GM23248 (cell line): ENCODE measurements around the gene PTCD3. TPM values are rescaled to one million over a fixed set of nuclear protein-coding genes. Genes with fewer than 3 reads are reported as not detected.

Experiments
- DNase-seq: peaks from one replicate; pipeline ENCODE4 v3.0.0-alpha.2; 2015
- H2AFZ ChIP-seq: fragments of 200-600 bp; sonication (generic); 2 replicates; pipeline ENCODE4 v1.6.1; 2016; ENCODE audit warnings: antibody characterized with exemption
- H3F3A ChIP-seq: fragments of 200-600 bp; sonication (generic); 2 replicates; pipeline ENCODE4 v1.6.1; 2016; ENCODE audit warnings: mild to moderate bottlenecking, antibody characterized with exemption, mixed run types; ENCODE audit not compliant: insufficient read depth
- H3K27ac ChIP-seq: fragments of 200-600 bp; sonication (generic); 2 replicates; pipeline ENCODE4 v1.5.1; 2016; ENCODE audit warnings: mild to moderate bottlenecking
- H3K27me3 ChIP-seq: fragments of 200-600 bp; sonication (generic); replicated peaks from 2 replicates; pipeline ENCODE4 v1.6.1; 2016; ENCODE audit warnings: mild to moderate bottlenecking; ENCODE audit not compliant: insufficient read depth
- H3K36me3 ChIP-seq: fragments of 200-600 bp; sonication (generic); 2 replicates; pipeline ENCODE4 v1.6.1; 2016; ENCODE audit warnings: low read depth, mild to moderate bottlenecking
- H3K4me1 ChIP-seq: fragments of 200-600 bp; sonication (generic); 2 replicates; pipeline ENCODE4 v1.6.1; 2016; ENCODE audit warnings: mild to moderate bottlenecking; ENCODE audit not compliant: insufficient read depth
- H3K4me2 ChIP-seq: fragments of 200-600 bp; sonication (generic); one replicate; pipeline ENCODE4 v1.6.1; 2016; ENCODE audit warnings: mild to moderate bottlenecking; ENCODE audit not compliant: unreplicated experiment
- H3K4me3 ChIP-seq: fragments of 200-600 bp; sonication (generic); 2 replicates; pipeline ENCODE4 v1.5.1; 2016; ENCODE audit warnings: mild to moderate bottlenecking
- H3K79me2 ChIP-seq: fragments of 200-600 bp; sonication (generic); 2 replicates; pipeline ENCODE4 v1.6.1; 2016; ENCODE audit warnings: mild to moderate bottlenecking; ENCODE audit not compliant: insufficient read depth
- H3K9ac ChIP-seq: fragments of 200-600 bp; sonication (generic); 2 replicates; pipeline ENCODE4 v1.6.1; 2016; ENCODE audit warnings: mild to moderate bottlenecking
- H3K9me2 ChIP-seq: fragments of 200-600 bp; sonication (generic); 2 replicates; pipeline ENCODE4 v1.6.1; 2016; ENCODE audit warnings: mixed run types, mild to moderate bottlenecking, moderate library complexity; ENCODE audit not compliant: insufficient read depth
- H3K9me3 ChIP-seq: fragments of 200-600 bp; sonication (generic); one replicate; pipeline ENCODE4 v1.6.1; 2017; ENCODE audit warnings: low read depth
- H4K20me1 ChIP-seq: fragments of 200-600 bp; sonication (generic); 2 replicates; pipeline ENCODE4 v1.6.0; 2016; ENCODE audit not compliant: insufficient read depth
- EZH2 ChIP-seq: fragments of 200-600 bp; sonication (generic); IDR thresholded peaks from 2 replicates; pipeline ENCODE4 v1.6.1; 2018; ENCODE audit warnings: antibody characterized with exemption, mild to moderate bottlenecking; ENCODE audit not compliant: insufficient read depth, poor library complexity, severe bottlenecking
- EZH2phosphoT487 ChIP-seq: fragments of 200-600 bp; sonication (generic); IDR thresholded peaks from 2 replicates; pipeline ENCODE4 v1.6.1; 2018; ENCODE audit warnings: antibody characterized with exemption, moderate library complexity, mild to moderate bottlenecking, low read depth; ENCODE audit not compliant: insufficient read depth
- WGBS, 2 experiments: methylation state at CpG; one replicate each; pipeline ENCODE4 v1.1.6; 2015 to 2017; ENCODE audit warnings: low lambda C conversion rate in 2 of 2, low coverage in 1 of 2; ENCODE audit errors: missing lambda C conversion rate in 2 of 2; 5-methylcytosine and 5-hydroxymethylcytosine counted together
- in situ Hi-C: fragments of 300-500 bp; cut with MboI; formaldehyde crosslinking; loops from 2 replicates; pipeline ENCODE4 v1.15.0; 2020
- polyA plus RNA-seq: library from polyadenylated mRNA; unstranded; fragments of >200 nt; fragmentation: Nextera tagmentation; extraction: Ambion mirVana; gene quantifications from 2 replicates; pipeline ENCODE4 v1.2.1, GENCODE V29; 2016
- total RNA-seq: library from RNA; depleted of rRNA; stranded (reverse); fragments of >200 nt; shearing (Covaris generic); gene quantifications from 2 replicates; pipeline ENCODE4 v1.2.3, GENCODE V29; 2014

Gene PTCD3
- total and polyA plus RNA-seq, 2 experiments from 2014 or later = 63.5 to 65.4 TPM

DNA sequence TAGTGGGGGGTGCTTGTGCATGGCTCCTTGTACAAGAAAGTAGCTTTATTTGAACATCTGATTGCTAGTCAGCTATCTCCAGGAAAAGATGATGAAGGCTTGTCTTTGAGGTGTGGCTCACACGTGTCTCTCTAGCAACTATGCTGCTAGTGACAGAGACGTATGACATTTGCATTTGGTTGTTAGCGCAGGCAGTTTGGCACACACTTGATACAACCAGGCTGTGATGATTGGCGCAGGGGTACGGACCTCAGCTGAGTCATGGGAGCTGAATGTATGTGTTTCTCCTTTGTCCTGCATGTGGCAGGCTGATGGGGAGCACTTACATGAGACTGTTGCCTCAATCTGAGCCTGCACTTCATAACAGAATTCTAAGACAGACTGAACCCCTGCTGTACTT lies 29.6 kb downstream of the PTCD3 start:
- Histone ChIP-seq H3K79me2 (no peaks in the 10 kb centered on the region), H3F3A (peaks cover 33% of the 10 kb centered on the region), H3K9me2 (no peaks in the 10 kb centered on the region), H3K4me2 (no peak overlapping the region), H3K27ac (no peak overlapping the region), H3K27me3 (no peaks in the 10 kb centered on the region), H3K9me3 (no peaks in the 10 kb centered on the region), H3K4me3 (no peak overlapping the region), H3K9ac (no peak overlapping the region), H2AFZ (no peak overlapping the region), H3K4me1 (no peaks in the 10 kb centered on the region), H4K20me1 (no peaks in the 10 kb centered on the region), H3K36me3 (peaks cover 91% of the 10 kb centered on the region)
- no peak for DNase-seq
- in situ Hi-C loops = no loop called here
- WGBS, 2 experiments = 76 to 81% methylated on average over 5 of the region's 5 CpGs
- TF ChIP-seq EZH2 (no peak), EZH2phosphoT487 (no peak)

DNA sequence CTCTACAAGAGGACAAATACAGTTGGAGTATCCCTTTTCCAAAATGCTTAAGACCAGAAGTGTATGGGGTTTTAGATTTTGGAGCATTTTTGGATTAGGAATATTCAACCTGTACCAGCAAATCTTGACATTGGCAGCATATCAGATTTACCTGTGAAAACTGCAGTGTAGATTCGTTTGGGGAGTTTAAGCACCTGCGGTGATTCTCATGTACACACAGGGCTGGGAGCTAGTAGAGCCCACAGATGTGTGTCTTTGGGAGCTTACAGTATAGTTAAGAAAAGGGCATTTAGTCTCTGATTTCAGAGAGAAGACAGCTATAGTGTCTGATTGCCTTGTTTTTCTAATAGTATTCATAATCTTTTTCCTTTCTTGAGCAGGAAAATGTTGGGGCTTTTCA lies 30.1 kb downstream of the PTCD3 start:
- H3F3A ChIP-seq = peaks cover 38% of the 10 kb centered on the region
- H4K20me1 ChIP-seq = no peaks in the 10 kb centered on the region
- no peaks in the 10 kb centered on the region for H3K4me1 ChIP-seq
- TF ChIP-seq EZH2 (no peak), EZH2phosphoT487 (no peak)
- no peaks in the 10 kb centered on the region for H3K9me3 ChIP-seq
- DNase-seq = no peak
- no peak overlapping the region for H2AFZ ChIP-seq
- H3K9me2 ChIP-seq = no peaks in the 10 kb centered on the region
- WGBS, 2 experiments = 98 to 100% methylated on average over 2 of the region's 2 CpGs
- H3K27me3 ChIP-seq = no peaks in the 10 kb centered on the region
- no peak overlapping the region for H3K4me3 ChIP-seq
- H3K4me2 ChIP-seq = no peak overlapping the region
- peaks cover 88% of the 10 kb centered on the region for H3K36me3 ChIP-seq
- in situ Hi-C loops = no loop called here
- no peak overlapping the region for H3K27ac ChIP-seq
- no peak overlapping the region for H3K9ac ChIP-seq
- no peaks in the 10 kb centered on the region for H3K79me2 ChIP-seq

DNA sequence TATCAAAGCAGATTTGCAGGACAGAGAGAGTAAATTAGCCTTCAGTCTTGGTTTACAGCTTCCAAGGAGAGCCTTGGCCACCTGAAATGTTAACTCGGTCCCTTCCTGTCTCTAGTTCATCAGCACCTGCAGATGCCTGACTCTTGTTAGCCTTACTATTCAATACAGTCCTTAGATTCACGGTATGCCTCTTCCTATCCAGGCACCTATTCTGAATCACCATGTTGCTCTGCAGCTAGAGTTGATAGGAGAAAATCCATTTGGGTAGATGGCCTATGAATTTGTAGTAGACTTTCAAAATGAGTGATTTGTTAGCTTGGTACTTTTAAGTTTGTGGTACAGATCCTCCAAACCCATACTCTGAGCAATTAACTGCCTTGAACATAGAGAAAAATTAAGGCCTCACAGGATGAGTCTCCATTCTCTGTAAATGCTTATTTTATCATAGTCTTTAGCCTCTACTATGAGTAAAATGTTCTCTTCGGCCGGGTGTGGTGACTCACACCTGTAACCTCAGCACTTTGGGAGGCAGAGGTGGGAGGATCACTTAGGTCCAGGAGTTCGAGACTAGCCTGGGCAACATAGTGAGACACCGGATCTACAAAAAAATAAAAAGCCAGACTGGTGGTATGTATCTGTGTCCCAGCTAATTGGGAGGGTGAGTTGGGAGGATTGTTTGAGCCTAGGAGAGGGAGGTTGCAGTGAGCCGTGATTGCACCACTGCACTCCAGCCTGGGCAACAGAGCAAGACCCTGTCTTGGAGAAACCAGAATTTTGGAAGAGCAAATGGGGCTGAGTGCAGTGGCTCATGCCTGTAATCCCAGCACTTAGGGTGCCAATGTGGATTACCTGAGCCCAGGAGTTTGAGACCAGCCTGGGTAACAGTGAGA lies 32.9 kb downstream of the PTCD3 start:
- H2AFZ ChIP-seq = no peak overlapping the region
- WGBS, 2 experiments = 96 to 98% methylated on average over 7 of the region's 7 CpGs
- TF ChIP-seq EZH2phosphoT487 (no peak), EZH2 (no peak)
- no peaks in the 10 kb centered on the region for H3K27me3 ChIP-seq
- no peaks in the 10 kb centered on the region for H3K9me2 ChIP-seq
- H3K79me2 ChIP-seq = no peaks in the 10 kb centered on the region
- no peaks in the 10 kb centered on the region for H4K20me1 ChIP-seq
- H3K9me3 ChIP-seq = no peaks in the 10 kb centered on the region
- in situ Hi-C loops = no loop called here
- H3K9ac ChIP-seq = no peak overlapping the region
- no peak overlapping the region for H3K27ac ChIP-seq
- H3F3A ChIP-seq = peaks cover 60% of the 10 kb centered on the region
- DNase-seq = no peak
- H3K4me1 ChIP-seq = no peaks in the 10 kb centered on the region
- H3K4me2 ChIP-seq = no peak overlapping the region
- no peak overlapping the region for H3K4me3 ChIP-seq
- peaks cover 76% of the 10 kb centered on the region for H3K36me3 ChIP-seq

DNA sequence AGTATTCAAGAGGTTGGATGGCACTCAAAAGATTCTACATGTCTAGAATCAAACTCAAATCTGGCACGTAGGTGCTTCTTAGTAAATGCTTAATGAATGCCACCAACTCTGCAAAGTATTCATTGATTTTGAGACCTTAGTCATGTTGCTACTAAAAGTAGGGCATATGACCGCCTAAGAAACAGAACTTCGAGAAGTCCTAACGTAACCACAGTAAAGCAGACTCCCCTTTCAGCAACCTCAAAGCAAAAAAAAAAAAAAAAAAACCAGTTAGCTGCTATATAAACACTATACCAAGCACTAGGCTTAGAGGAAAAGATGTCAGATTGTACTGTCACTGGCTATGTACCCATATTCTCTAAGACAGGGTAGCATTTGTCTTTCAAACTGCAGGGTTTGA lies 33.9 kb downstream of the PTCD3 start:
- peaks cover 60% of the 10 kb centered on the region for H3F3A ChIP-seq
- TF ChIP-seq EZH2 = no peak
- no peak for TF ChIP-seq EZH2phosphoT487
- H3K79me2 ChIP-seq = no peaks in the 10 kb centered on the region
- no peak overlapping the region for H3K4me3 ChIP-seq
- H4K20me1 ChIP-seq = no peaks in the 10 kb centered on the region
- H3K4me2 ChIP-seq = no peak overlapping the region
- H3K9me3 ChIP-seq = no peaks in the 10 kb centered on the region
- H3K27me3 ChIP-seq = no peaks in the 10 kb centered on the region
- no peak overlapping the region for H2AFZ ChIP-seq
- no peaks in the 10 kb centered on the region for H3K9me2 ChIP-seq
- WGBS, 2 experiments = 91 to 96% methylated on average over 4 of the region's 4 CpGs
- H3K9ac ChIP-seq = no peak overlapping the region
- H3K4me1 ChIP-seq = no peaks in the 10 kb centered on the region
- no peak overlapping the region for H3K27ac ChIP-seq
- in situ Hi-C loops = no loop called here
- DNase-seq = no peak
- peaks cover 75% of the 10 kb centered on the region for H3K36me3 ChIP-seq
